Thymus (tissue), 11 donors: ENCODE data around the gene AADACL3. TPM values are rescaled to one million over a fixed set of nuclear protein-coding genes. Genes with fewer than 3 reads are reported as not detected.

Experiments used
- DNase-seq, 9 donors: peaks; one replicate each; pipeline ENCODE4 v3.0.0-alpha.2; 2013; ENCODE audit warnings: low spot score in 9 of 9, low read depth in 6 of 9, missing footprints in 1 of 9
- H3K27ac ChIP-seq, 2 donors: one replicate each; pipeline ENCODE4 v1.5.1; 2013; ENCODE audit warnings: control low read depth in 1 of 2, low read depth in 1 of 2, low read length in 1 of 2, mild to moderate bottlenecking in 1 of 2, moderate library complexity in 1 of 2
- H3K27me3 ChIP-seq, 2 donors: one replicate each; pipeline ENCODE4 v1.5.1; 2013; ENCODE audit warnings: low read length in 1 of 2; ENCODE audit not compliant: control insufficient read depth in 2 of 2, insufficient read depth in 1 of 2
- H3K36me3 ChIP-seq, 2 donors: one replicate each; pipeline ENCODE4 v1.5.1; 2013; ENCODE audit warnings: low read length in 1 of 2, mild to moderate bottlenecking in 1 of 2, moderate library complexity in 1 of 2; ENCODE audit not compliant: control insufficient read depth in 2 of 2, insufficient read depth in 2 of 2
- H3K4me1 ChIP-seq, 2 donors: one replicate each; pipeline ENCODE4 v1.5.1; 2013; ENCODE audit warnings: low read length in 2 of 2; ENCODE audit not compliant: control insufficient read depth in 2 of 2, insufficient read depth in 2 of 2
- H3K4me3 ChIP-seq, 2 donors: one replicate each; pipeline ENCODE4 v1.5.1; 2013; ENCODE audit warnings: low read length in 2 of 2, control low read depth in 1 of 2, mild to moderate bottlenecking in 1 of 2
- H3K9me3 ChIP-seq, 2 donors: one replicate each; pipeline ENCODE4 v1.5.1; 2013; ENCODE audit warnings: low read length in 1 of 2, mild to moderate bottlenecking in 1 of 2; ENCODE audit not compliant: control insufficient read depth in 2 of 2, insufficient read depth in 1 of 2
- WGBS: extraction: QIAGEN DNeasy Blood & Tissue Kit; methylation state at CpG from one replicate; pipeline ENCODE4 v1.1.7; 2013; 5-methylcytosine and 5-hydroxymethylcytosine counted together
- polyA plus RNA-seq: library from polyadenylated mRNA; stranded (reverse); fragments of 200-250 nt; gene quantifications from one replicate; pipeline ENCODE4 v1.2.3, GENCODE V29; 2013
- total RNA-seq: library from RNA; stranded (reverse); fragments of 120-200 nt; gene quantifications from one replicate; pipeline ENCODE4 v1.2.4, GENCODE V29; 2013
- donor health status: healthy.

AADACL3 gene
- total and polyA plus RNA-seq, 2 donors, result 0.05 to 0.07 TPM

DNA sequence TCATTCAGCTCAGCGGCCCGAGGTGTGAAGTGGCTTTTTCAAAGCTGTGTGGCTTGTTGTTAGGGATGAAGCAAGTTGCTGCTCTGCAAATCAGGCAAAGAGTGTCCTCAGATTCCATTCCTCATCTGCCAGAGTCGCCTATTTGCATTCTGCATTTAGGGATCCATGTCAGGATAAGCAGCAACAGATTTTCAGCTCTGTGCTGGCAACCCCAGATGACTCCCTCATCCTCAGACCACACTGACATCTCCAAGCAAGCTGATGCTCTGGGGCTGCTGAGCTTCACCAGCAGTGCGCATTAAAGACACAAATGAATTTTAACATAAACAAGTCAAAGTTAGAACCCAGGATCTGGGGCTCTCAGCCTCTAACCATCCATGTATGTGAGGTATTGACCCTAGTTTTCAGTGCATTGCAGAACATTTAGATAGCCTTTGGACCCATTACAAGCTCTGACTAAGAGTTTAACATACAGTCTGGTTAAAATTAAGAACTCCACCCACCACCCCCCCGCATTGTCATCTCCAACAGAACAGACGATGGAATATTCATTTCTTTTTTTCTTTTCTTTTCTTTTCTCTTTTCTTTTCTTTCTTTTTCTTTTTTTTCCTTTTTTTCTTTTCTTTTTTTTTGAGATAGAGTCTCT lies 41.0 kb downstream of the AADACL3 start:
- H3K9me3 ChIP-seq, result no peaks in the 10 kb centered on the region
- 85% methylated on average over 6 of the region's 6 CpGs for WGBS
- H3K4me1 ChIP-seq, result no peaks in the 10 kb centered on the region
- no peak overlapping the region for H3K4me3 ChIP-seq
- no peaks in the 10 kb centered on the region for H3K27me3 ChIP-seq
- no peaks in the 10 kb centered on the region for H3K36me3 ChIP-seq
- no peak overlapping the region for H3K27ac ChIP-seq
- DNase-seq, result no peak

DNA sequence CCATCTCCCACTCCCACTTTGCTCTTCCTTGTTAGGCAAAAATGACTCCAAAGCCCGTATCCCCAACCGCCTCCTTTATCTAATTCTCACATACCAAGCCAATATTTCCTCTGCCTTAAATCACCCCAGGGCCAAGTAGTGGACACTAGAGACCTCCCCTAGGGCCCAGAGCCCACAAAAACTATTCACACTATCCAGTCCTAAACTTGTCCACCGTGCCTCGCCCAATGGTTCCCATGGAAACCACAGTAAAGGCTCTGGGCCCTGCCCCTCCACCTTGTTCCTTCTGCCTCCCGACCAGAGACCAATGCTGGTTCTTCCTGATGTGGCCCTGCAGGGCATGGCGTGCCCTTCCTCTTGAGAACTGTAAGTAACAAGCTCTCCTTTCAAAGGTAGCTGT lies 41.9 kb downstream of the AADACL3 start:
- no peak overlapping the region for H3K27ac ChIP-seq
- H3K4me3 ChIP-seq, result no peak overlapping the region
- WGBS, result 84% methylated on average over 6 of the region's 6 CpGs
- DNase-seq, result no peak
- H3K4me1 ChIP-seq, result no peaks in the 10 kb centered on the region
- H3K9me3 ChIP-seq, result no peaks in the 10 kb centered on the region
- H3K27me3 ChIP-seq, result no peaks in the 10 kb centered on the region
- no peaks in the 10 kb centered on the region for H3K36me3 ChIP-seq

DNA sequence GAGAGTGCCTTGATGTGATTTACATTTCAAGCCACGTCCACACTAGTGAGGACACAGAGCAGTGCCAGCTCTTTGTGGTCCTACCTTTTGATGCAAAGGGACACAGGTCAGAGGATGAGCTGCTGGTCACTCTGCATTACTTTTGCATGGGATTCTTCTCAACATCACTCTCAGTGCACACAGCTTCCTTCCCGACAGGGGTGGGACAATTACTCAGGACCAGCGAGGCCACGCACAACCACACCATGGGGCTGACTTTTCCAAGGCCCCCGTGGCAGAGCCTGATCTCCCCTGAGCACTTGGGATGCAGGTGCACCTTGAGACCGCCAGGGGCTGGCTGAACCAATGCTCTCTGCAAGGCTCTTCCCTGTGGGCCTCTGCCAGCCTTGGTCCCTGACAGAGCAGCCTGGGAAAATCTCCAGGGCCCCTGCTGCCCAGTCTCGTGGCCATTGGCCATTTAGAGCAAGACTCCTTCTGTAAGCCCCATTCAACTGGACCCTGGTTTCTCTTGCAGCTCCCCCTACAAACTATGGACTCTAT lies 44.4 kb downstream of the AADACL3 start:
- no peaks in the 10 kb centered on the region for H3K27me3 ChIP-seq
- WGBS, result 63% methylated on average over 7 of the region's 7 CpGs
- H3K36me3 ChIP-seq, result no peaks in the 10 kb centered on the region
- no peaks in the 10 kb centered on the region for H3K4me1 ChIP-seq
- DNase-seq, result no peak
- no peak overlapping the region for H3K27ac ChIP-seq
- H3K4me3 ChIP-seq, result no peak overlapping the region
- H3K9me3 ChIP-seq, result no peaks in the 10 kb centered on the region

DNA sequence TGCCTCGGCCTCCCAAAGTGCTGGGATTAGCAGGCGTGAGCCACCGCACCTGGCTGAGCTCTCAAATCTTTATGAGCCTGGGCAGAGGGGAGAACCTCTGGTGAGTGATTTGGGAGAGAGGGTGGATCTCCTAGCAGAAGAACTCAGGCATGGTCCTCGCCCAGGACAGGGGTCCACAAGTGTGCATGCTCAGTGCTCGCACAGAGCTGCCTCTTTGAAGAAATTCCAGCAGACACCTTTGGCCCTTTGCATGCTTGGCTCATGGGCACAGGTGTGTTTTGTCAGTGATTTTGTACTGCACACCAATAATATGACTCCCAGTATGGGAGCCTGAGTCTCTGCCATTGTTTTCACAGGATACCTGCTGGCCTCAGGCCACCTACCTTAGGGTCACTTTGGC lies 45.9 kb downstream of the AADACL3 start:
- no peak for DNase-seq
- no peaks in the 10 kb centered on the region for H3K9me3 ChIP-seq
- WGBS, result 93% methylated on average over 5 of the region's 5 CpGs

DNA sequence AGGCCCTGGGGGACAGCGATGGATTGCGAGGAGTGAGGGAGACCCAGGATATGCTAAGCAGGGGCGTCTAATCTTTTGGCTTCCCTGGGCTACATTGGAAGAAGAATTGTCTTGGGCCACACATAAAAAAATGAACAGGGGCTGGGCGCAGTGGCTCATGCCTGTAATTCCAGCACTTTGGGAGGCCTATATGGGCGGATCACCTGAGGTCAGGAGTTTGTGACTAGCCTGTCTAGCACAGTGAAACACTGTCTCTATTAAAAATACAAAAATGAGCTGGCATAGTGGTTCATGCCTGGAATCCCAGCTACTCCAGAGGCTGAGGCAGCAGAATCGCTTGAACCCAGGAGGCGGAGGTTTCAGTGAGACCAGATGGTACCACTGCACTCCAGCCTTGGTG lies 46.9 kb downstream of the AADACL3 start:
- Histone ChIP-seq H3K4me1 (no peaks in the 10 kb centered on the region), H3K9me3 (no peaks in the 10 kb centered on the region), H3K27ac (no peak overlapping the region), H3K36me3 (no peaks in the 10 kb centered on the region), H3K27me3 (no peaks in the 10 kb centered on the region), H3K4me3 (no peak overlapping the region)
- DNase-seq, result no peak
- 93% methylated on average over 7 of the region's 7 CpGs for WGBS

More for the DNA sequence above, 45.9 kb downstream of the AADACL3 start:
- H3K36me3 ChIP-seq, result no peaks in the 10 kb centered on the region
- no peaks in the 10 kb centered on the region for H3K27me3 ChIP-seq
- no peak overlapping the region for H3K27ac ChIP-seq
- no peaks in the 10 kb centered on the region for H3K4me1 ChIP-seq
- H3K4me3 ChIP-seq, result no peak overlapping the region

DNA sequence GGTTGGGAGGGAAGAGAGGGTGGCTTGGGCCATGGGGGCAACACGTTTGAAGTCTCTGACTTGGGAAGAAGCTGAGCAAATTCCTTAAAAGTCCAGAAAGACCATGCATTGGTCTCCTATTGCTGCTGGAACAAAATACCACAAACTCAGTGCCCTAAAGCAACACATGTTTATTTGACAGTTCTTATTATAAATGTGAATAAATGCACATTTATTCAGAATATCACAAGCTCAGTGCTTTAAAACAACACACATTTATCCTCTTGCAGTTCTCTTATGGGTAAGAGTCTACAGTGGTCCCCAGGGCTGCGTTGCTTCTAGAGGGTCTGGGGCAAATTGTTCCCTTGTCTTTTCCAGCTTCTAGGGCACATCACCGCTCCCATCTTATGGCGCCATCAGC lies 47.6 kb downstream of the AADACL3 start:
- Histone ChIP-seq H3K4me1 (no peaks in the 10 kb centered on the region), H3K36me3 (no peaks in the 10 kb centered on the region), H3K4me3 (no peak overlapping the region), H3K9me3 (no peaks in the 10 kb centered on the region), H3K27me3 (no peaks in the 10 kb centered on the region), H3K27ac (no peak overlapping the region)
- DNase-seq, result no peak
- 80% methylated on average over 4 of the region's 4 CpGs for WGBS

GRCh38 chr1:12764016-12764415 lies 48.1 kb downstream of the AADACL3 start:
- no peak overlapping the region for H3K27ac ChIP-seq
- H3K27me3 ChIP-seq, result no peaks in the 10 kb centered on the region
- H3K4me1 ChIP-seq, result no peaks in the 10 kb centered on the region
- 82% methylated on average over 5 of the region's 5 CpGs for WGBS
- no peak overlapping the region for H3K4me3 ChIP-seq
- no peak for DNase-seq
- no peaks in the 10 kb centered on the region for H3K9me3 ChIP-seq
- no peaks in the 10 kb centered on the region for H3K36me3 ChIP-seq

DNA sequence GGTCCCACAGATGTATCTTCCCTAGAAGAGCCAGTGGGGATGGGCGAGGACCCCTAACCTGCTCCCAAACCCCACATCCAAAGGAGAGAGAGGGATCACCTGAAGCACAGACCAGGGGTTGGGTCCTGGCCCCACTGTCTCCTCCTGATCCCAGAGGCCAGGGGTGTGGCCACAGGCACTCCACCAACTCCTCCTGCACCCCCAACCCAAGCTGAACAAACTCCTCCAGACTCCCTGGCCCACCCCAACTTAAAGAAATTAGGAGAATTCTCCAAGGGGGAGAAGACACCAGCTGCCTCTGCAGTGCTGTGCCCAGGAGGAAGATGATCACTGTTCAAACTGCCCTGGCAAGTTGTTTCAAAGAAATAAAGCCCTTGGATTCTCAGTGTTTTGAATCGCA lies 53.1 kb downstream of the AADACL3 start:
- no peak for DNase-seq
- Histone ChIP-seq H3K36me3 (no peaks in the 10 kb centered on the region), H3K9me3 (no peaks in the 10 kb centered on the region), H3K27ac (no peak overlapping the region), H3K27me3 (no peaks in the 10 kb centered on the region), H3K4me3 (no peak overlapping the region), H3K4me1 (no peaks in the 10 kb centered on the region)
- WGBS, result 94% methylated on average over 2 of the region's 2 CpGs

- Histone ChIP-seq H3K4me3 (no peak overlapping the region), H3K4me1 (no peaks in the 10 kb centered on the region), H3K36me3 (no peaks in the 10 kb centered on the region), H3K27me3 (no peaks in the 10 kb centered on the region), H3K27ac (no peak overlapping the region), H3K9me3 (no peaks in the 10 kb centered on the region)
- no peak for DNase-seq
- 77% methylated on average over 7 of the region's 7 CpGs for WGBS
Observed at GRCh38 chr1:12769976-12770505, 54.1 kb downstream of the AADACL3 start.
